Measurements from ENCODE around the gene ENAH.

Gene ENAH

DNA sequence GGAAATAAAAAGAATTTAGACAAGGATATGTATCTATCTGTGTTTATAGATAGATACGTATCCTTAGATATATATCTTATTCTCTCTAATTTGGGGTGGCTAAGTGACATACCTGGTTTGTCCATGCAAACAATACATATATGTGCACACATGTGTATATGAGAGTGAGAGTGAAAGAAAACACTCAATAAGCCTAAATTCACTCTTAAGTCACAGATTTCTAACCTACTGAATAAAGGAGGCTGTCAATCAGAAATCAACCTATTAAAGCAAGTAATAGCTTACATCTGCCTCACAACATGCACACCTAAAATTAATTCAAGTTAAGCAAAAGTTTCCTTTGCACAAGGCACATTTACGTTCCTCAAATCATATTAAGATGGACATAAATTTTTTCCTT, 118.2 kb downstream of the ENAH start:
- H3K4me3 ChIP-seq (ENCODE audit: low read length, poor library complexity, severe bottlenecking), result no peak overlapping the region
- no peaks in the 10 kb centered on the region for H4K20me1 ChIP-seq (ENCODE audit: insufficient read depth, low read length, poor library complexity, severe bottlenecking)
- no peak overlapping the region for H3K9ac ChIP-seq (ENCODE audit: low read depth, low read length, poor library complexity, severe bottlenecking)
- H3F3A ChIP-seq (ENCODE audit: low read depth), result no peaks in the 10 kb centered on the region
- no peaks in the 10 kb centered on the region for H3K9me2 ChIP-seq (replicated peaks; ENCODE audit: low read depth, low read length)
- H3K4me2 ChIP-seq (ENCODE audit: low read depth, low read length, poor library complexity, severe bottlenecking), result no peak overlapping the region
- H2AFZ ChIP-seq (ENCODE audit: low read length), result no peak overlapping the region
- H3K36me3 ChIP-seq (ENCODE audit: insufficient read depth, low read length), result no peaks in the 10 kb centered on the region; the same call in 1 of the 2 replicates
- no peaks in the 10 kb centered on the region for H3K79me2 ChIP-seq (ENCODE audit: insufficient read depth, low read length)
- no peaks in the 10 kb centered on the region for H3K9me3 ChIP-seq (ENCODE audit: insufficient read depth, low read depth, low read length)
- H3K27me3 ChIP-seq (ENCODE audit: insufficient read depth, low read length, poor library complexity, severe bottlenecking), result no peaks in the 10 kb centered on the region
- peaks cover 8% of the 10 kb centered on the region for H3K4me1 ChIP-seq (ENCODE audit: insufficient read depth, low read length, poor library complexity, severe bottlenecking)
- TF ChIP-seq EZH2phosphoT487 (IDR thresholded peaks at IDR 0.05; ENCODE audit: borderline replicate concordance), result no peak
- TF ChIP-seq, protein P1, sequence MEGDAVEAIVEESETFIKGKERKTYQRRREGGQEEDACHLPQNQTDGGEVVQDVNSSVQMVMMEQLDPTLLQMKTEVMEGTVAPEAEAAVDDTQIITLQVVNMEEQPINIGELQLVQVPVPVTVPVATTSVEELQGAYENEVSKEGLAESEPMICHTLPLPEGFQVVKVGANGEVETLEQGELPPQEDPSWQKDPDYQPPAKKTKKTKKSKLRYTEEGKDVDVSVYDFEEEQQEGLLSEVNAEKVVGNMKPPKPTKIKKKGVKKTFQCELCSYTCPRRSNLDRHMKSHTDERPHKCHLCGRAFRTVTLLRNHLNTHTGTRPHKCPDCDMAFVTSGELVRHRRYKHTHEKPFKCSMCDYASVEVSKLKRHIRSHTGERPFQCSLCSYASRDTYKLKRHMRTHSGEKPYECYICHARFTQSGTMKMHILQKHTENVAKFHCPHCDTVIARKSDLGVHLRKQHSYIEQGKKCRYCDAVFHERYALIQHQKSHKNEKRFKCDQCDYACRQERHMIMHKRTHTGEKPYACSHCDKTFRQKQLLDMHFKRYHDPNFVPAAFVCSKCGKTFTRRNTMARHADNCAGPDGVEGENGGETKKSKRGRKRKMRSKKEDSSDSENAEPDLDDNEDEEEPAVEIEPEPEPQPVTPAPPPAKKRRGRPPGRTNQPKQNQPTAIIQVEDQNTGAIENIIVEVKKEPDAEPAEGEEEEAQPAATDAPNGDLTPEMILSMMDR (conservative IDR thresholded peaks at IDR 0.05; ENCODE audit: low read length), result no peak

DNA sequence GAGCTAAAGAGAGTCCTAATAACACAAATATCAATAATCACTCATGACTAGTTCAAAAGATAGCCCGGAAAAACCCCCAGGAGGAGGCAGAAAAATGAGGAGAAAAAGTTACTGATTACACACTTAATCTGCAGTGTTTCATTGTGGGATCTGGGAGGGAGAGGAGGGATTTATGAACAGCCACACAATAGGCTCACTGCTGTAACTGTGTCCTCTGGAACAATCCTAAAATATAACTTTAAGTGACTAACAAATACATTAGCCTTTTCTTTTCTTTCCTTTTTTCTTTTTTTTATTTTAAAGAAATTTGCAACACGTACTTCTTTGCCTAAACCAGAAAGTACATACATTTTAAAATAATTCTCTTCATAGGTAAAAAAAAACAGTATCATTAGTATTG, 118.8 kb downstream of the ENAH start:
- no peaks in the 10 kb centered on the region for H3F3A ChIP-seq (ENCODE audit: low read depth)
- H3K36me3 ChIP-seq (ENCODE audit: insufficient read depth, low read length), result no peaks in the 10 kb centered on the region; the same call in 1 of the 2 replicates
- no peak overlapping the region for H2AFZ ChIP-seq (ENCODE audit: low read length)
- no peaks in the 10 kb centered on the region for H3K79me2 ChIP-seq (ENCODE audit: insufficient read depth, low read length)
- no peaks in the 10 kb centered on the region for H4K20me1 ChIP-seq (ENCODE audit: insufficient read depth, low read length, poor library complexity, severe bottlenecking)
- H3K4me1 ChIP-seq (ENCODE audit: insufficient read depth, low read length, poor library complexity, severe bottlenecking), result peaks cover 8% of the 10 kb centered on the region
- H3K9me3 ChIP-seq (ENCODE audit: insufficient read depth, low read depth, low read length), result no peaks in the 10 kb centered on the region
- TF ChIP-seq, protein P1 (conservative IDR thresholded peaks at IDR 0.05; ENCODE audit: low read length), result no peak
- no peak for TF ChIP-seq EZH2phosphoT487 (IDR thresholded peaks at IDR 0.05; ENCODE audit: borderline replicate concordance)
- no peak overlapping the region for H3K9ac ChIP-seq (ENCODE audit: low read depth, low read length, poor library complexity, severe bottlenecking)
- H3K4me2 ChIP-seq (ENCODE audit: low read depth, low read length, poor library complexity, severe bottlenecking), result no peak overlapping the region
- H3K27me3 ChIP-seq (ENCODE audit: insufficient read depth, low read length, poor library complexity, severe bottlenecking), result no peaks in the 10 kb centered on the region
- H3K9me2 ChIP-seq (replicated peaks; ENCODE audit: low read depth, low read length), result no peaks in the 10 kb centered on the region
- H3K4me3 ChIP-seq (ENCODE audit: low read length, poor library complexity, severe bottlenecking), result no peak overlapping the region

DNA sequence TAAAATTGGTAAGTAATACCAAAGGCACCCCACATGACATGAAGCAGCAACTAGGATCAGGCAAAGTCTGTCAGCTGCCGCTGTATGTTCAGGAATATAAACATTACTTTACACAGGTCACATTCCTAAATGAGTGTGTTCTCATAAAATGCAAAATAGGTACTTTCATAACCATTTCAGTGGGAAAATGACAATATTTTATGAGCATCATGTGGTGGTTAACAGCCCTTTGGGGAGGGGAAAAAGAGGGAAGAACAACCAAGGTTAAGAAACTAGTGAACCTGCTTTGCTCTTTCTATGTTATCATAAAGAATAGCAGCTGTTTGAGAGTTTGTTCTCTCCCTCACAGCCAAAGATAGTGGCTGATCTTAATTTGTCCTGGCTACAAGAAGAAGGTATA, 119.7 kb downstream of the ENAH start:
- H3K4me3 ChIP-seq (ENCODE audit: low read length, poor library complexity, severe bottlenecking), result no peak overlapping the region
- no peaks in the 10 kb centered on the region for H3K9me2 ChIP-seq (replicated peaks; ENCODE audit: low read depth, low read length)
- H3K4me1 ChIP-seq (ENCODE audit: insufficient read depth, low read length, poor library complexity, severe bottlenecking), result peaks cover 8% of the 10 kb centered on the region
- H3K79me2 ChIP-seq (ENCODE audit: insufficient read depth, low read length), result no peaks in the 10 kb centered on the region
- H3K4me2 ChIP-seq (ENCODE audit: low read depth, low read length, poor library complexity, severe bottlenecking), result no peak overlapping the region
- no peak overlapping the region for H3K9ac ChIP-seq (ENCODE audit: low read depth, low read length, poor library complexity, severe bottlenecking)
- H3K36me3 ChIP-seq (ENCODE audit: insufficient read depth, low read length), result no peaks in the 10 kb centered on the region; the same call in 1 of the 2 replicates
- H3K9me3 ChIP-seq (ENCODE audit: insufficient read depth, low read depth, low read length), result no peaks in the 10 kb centered on the region
- no peaks in the 10 kb centered on the region for H3K27me3 ChIP-seq (ENCODE audit: insufficient read depth, low read length, poor library complexity, severe bottlenecking)
- H2AFZ ChIP-seq (ENCODE audit: low read length), result no peak overlapping the region
- no peaks in the 10 kb centered on the region for H3F3A ChIP-seq (ENCODE audit: low read depth)
- H4K20me1 ChIP-seq (ENCODE audit: insufficient read depth, low read length, poor library complexity, severe bottlenecking), result no peaks in the 10 kb centered on the region
- TF ChIP-seq, protein P1 (conservative IDR thresholded peaks at IDR 0.05; ENCODE audit: low read length), result no peak
- TF ChIP-seq EZH2phosphoT487 (IDR thresholded peaks at IDR 0.05; ENCODE audit: borderline replicate concordance), result no peak
